GM10266 (cell line): Measurements from ENCODE around the gene PDE4A.

Source experiments
- DNase-seq: peaks from one replicate; pipeline ENCODE4 v3.0.0; 2012; ENCODE audit errors: extremely low spot score
- TF ChIP-seq, protein P1 (sequence below): IDR thresholded peaks from 2 replicates; pipeline ENCODE4 v1.5.1; 2012; ENCODE audit warnings: mild to moderate bottlenecking, low read depth; ENCODE audit not compliant: control insufficient read depth, insufficient read depth; ENCODE audit errors: missing control alignments

The PDE4A gene

DNA sequence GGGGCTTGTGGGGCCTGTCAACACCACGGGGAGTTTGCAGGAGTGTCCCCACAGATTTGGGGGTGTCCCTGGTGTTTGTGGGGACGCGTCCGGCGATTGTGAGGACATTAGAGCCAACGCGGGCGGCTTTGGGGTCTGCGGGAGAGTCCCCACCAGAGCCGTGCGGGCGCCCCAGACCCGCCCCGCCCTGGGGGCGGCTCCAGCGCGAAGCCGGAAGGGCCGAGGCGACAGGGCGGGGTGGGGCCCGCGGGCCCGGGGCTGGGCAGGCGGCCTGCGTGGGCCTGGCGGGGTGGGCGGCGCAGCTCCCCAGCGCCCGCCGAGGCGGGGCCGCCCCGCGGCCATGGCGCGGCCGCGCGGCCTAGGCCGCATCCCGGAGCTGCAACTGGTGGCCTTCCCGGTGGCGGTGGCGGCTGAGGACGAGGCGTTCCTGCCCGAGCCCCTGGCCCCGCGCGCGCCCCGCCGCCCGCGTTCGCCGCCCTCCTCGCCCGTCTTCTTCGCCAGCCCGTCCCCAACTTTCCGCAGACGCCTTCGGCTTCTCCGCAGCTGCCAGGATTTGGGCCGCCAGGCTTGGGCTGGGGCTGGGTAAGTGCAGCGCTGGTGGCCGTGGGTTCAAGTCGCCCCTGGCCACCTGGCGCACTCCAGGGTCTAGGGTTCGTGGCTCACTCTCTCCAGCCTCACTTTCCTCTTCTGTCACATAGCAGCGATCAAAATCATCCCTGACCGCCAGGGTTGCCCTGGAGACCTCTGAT, 10.3 kb downstream of the PDE4A start:
- TF ChIP-seq, protein P1, sequence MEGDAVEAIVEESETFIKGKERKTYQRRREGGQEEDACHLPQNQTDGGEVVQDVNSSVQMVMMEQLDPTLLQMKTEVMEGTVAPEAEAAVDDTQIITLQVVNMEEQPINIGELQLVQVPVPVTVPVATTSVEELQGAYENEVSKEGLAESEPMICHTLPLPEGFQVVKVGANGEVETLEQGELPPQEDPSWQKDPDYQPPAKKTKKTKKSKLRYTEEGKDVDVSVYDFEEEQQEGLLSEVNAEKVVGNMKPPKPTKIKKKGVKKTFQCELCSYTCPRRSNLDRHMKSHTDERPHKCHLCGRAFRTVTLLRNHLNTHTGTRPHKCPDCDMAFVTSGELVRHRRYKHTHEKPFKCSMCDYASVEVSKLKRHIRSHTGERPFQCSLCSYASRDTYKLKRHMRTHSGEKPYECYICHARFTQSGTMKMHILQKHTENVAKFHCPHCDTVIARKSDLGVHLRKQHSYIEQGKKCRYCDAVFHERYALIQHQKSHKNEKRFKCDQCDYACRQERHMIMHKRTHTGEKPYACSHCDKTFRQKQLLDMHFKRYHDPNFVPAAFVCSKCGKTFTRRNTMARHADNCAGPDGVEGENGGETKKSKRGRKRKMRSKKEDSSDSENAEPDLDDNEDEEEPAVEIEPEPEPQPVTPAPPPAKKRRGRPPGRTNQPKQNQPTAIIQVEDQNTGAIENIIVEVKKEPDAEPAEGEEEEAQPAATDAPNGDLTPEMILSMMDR, result no peak
- peak; percentile 88 for DNase-seq

DNA sequence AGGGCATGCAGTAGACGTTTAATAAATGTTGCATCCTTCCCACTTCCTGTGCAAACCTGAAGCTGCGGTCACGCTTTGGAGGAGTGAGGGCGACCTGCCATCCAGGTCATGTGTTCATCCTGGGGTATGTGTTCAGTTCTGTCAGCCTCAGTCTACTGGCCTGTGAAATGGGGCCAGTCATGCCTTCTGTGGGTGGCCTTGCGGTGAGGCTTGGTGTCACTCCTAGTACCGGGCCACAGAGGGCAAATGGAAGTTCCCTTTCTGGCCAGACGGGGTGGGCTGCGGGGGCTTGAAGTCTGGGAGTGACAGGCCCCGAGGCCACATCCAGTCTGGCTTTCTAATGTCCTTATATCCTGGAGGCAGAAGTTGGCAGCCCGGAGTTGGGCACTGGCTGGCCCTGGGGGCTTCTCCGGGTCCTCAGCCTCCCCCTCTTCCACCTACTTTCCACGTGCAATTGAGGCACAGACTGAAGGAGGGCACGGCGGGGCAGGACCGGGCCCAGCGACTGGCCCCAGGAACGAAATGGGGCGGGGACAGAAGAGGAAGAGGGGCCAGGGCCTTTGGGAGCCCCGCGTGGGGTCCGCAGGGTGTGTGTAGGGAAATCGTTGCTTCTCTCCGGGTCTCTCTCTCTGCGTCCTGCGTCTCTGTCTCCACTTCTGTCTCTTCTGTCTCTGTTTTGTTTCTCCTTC, 11.1 kb downstream of the PDE4A start:
- TF ChIP-seq, protein P1, result no peak
- DNase-seq, result peak; percentile 76

DNA sequence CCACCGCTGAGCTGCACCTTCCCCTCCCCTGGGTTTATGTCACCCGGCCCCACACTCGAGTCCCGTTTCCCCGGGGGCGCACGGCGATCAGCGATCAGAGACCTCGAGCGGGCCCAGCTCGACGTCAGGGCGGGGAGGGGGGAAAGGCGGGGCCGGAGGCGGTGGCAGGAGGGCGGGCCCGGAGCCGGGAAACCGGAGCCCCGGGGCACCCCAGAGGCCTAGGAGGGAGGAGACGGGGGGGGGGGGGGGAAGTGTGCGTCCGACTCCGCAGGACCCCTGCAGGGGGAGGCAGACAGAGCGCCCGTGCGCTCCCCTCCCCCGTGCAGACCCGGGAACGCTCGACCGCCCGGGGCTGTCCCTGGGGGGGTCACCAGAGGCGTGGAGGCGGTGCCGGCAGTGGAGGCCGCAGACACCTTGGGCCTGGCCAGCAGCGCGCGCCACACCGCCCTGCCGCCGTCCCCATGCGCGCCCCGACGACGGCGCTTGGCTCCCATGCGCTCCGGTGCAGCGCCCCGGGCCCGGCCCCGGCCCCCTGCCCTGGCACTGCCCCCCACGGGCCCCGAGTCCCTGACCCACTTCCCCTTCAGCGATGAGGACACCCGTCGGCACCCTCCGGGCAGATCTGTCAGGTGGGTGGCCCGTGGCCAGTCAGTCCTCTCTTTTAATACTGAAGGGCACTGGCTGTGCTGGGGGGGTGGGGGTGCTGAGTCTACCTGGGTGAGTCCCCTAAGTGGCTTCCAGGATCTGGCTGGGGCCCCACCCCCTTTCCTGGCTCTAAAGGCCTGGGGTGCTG, 11.8 kb downstream of the PDE4A start:
- peak; percentile 89 for DNase-seq
- TF ChIP-seq, protein P1, result no peak

DNA sequence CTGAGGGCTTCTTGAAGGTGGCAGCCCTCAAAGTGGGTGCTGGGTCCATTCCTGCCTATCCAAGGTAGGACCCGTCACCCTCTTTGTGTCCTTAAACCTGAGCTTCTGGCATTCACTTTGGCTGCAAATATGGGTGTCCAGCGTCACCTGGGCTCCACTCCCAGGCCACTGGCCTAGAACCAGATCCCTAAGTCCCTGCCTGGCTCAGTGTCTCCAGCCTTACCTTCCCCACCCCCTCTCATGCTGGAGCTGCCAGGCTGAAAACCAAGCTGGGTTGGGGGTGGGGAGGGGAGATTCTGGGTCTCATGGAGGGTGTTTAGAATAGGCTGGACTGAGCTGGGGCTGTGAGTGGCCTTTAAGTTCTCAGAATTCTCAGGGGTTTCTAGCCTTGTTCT, 12.4 kb downstream of the PDE4A start:
- no peak for DNase-seq
- TF ChIP-seq, protein P1, result no peak

DNA sequence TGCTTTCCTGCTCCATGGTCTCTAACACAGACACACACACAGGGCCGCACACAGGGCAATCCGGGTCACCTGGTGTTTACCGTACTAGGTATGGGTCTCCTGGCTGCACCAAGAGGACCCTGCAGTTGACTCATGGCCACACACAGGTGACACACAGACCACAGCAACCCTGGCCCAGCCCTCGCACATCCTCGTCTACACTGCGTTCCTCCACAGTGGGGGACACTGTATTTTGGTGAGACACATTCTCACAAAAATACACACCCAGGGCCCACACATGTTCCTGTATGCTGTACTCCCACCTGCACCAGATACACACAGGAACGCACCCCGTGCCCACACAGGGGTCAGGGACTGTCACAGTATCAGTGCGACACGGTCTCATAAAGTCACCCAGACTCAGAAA, 12.8 kb downstream of the PDE4A start:
- TF ChIP-seq, protein P1, result no peak
- no peak for DNase-seq

DNA sequence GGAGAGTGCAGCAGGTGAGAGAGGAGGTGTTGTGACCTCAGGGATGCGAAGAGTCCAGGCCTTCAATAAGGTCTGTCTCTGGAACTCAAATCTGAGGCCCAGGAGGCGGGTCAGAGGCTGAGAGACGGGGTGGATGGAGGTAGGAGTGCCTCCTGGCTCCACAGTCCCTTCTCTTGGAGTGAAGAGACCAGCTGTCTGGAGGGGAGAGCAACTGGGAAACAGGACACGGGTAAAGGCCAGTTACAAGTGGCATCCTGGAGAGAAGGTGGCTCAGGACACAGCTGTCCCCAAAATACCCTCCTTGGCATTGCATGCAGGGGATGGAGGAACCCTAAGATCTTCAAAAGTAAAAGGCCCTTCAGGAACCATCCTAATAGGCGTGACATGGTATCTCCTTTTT, 19.2 kb downstream of the PDE4A start:
- no peak for DNase-seq
- TF ChIP-seq, protein P1, result no peak
